GM23338 (cell line): ENCODE results near the gene PDP2. TPM values are rescaled to one million over a fixed set of nuclear protein-coding genes. Genes with fewer than 3 reads are reported as not detected.

ENCODE experiments used
- ATAC-seq: fragments of 200-7000 bp; cut with Tn5 transposase; 3 replicates; pipeline ENCODE4 v1.9.1; 2020
- DNase-seq: peaks from one replicate; pipeline ENCODE4 v3.0.0-alpha.2; 2015; ENCODE audit warnings: low spot score
- H2AFZ ChIP-seq: fragments of 200-600 bp; sonication (generic); 2 replicates; pipeline ENCODE4 v1.8.0; 2016; ENCODE audit warnings: antibody characterized with exemption, mild to moderate bottlenecking, moderate library complexity
- H3F3A ChIP-seq: fragments of 200-600 bp; sonication (generic); replicated peaks from 2 replicates; pipeline ENCODE4 v1.8.0; 2017; ENCODE audit warnings: antibody characterized with exemption, mixed run types, low read depth
- H3K27ac ChIP-seq: fragments of 200-600 bp; sonication (generic); 2 replicates; pipeline ENCODE4 v1.6.1; 2016; ENCODE audit warnings: low read depth
- H3K27me3 ChIP-seq: fragments of 200-600 bp; sonication (generic); 2 replicates; pipeline ENCODE4 v1.8.0; 2016; ENCODE audit warnings: mild to moderate bottlenecking, mixed run types, moderate library complexity; ENCODE audit not compliant: insufficient read depth
- H3K36me3 ChIP-seq: fragments of 200-600 bp; sonication (generic); 2 replicates; pipeline ENCODE4 v1.8.0; 2016; ENCODE audit warnings: mild to moderate bottlenecking; ENCODE audit not compliant: insufficient read depth
- H3K4me1 ChIP-seq: fragments of 200-600 bp; sonication (generic); 2 replicates; pipeline ENCODE4 v1.8.0; 2016; ENCODE audit warnings: mild to moderate bottlenecking, moderate library complexity; ENCODE audit not compliant: insufficient read depth
- H3K4me2 ChIP-seq: fragments of 200-600 bp; sonication (generic); 2 replicates; pipeline ENCODE4 v1.7.1; 2017; ENCODE audit warnings: mixed run types
- H3K4me3 ChIP-seq: fragments of 200-600 bp; sonication (generic); 2 replicates; pipeline ENCODE4 v1.6.1; 2016; ENCODE audit warnings: mixed run types
- H3K79me2 ChIP-seq: fragments of 200-600 bp; sonication (generic); replicated peaks from 2 replicates; pipeline ENCODE4 v1.8.0; 2017; ENCODE audit warnings: mild to moderate bottlenecking; ENCODE audit not compliant: insufficient read depth
- H3K9me2 ChIP-seq: fragments of 200-600 bp; sonication (generic); 2 replicates; pipeline ENCODE4 v1.8.0; 2017; ENCODE audit not compliant: insufficient read depth
- H4K20me1 ChIP-seq: fragments of 200-600 bp; sonication (generic); replicated peaks from 2 replicates; pipeline ENCODE4 v1.8.0; 2017; ENCODE audit warnings: mild to moderate bottlenecking; ENCODE audit not compliant: insufficient read depth
- H3K27ac Mint-ChIP-seq: 2 replicates; pipeline ENCODE4 v1.8.0; 2020; ENCODE audit warnings: inconsistent platforms, mild to moderate bottlenecking, moderate library complexity, mixed read lengths
- H3K27me3 Mint-ChIP-seq: 3 replicates; pipeline ENCODE4 v1.8.0; 2022; ENCODE audit warnings: low read depth, mild to moderate bottlenecking, moderate library complexity, mixed read lengths, inconsistent platforms; ENCODE audit not compliant: insufficient read depth, poor library complexity
- H3K36me3 Mint-ChIP-seq: 3 replicates; pipeline ENCODE4 v1.8.0; 2021; ENCODE audit warnings: low read depth, mild to moderate bottlenecking, inconsistent platforms, moderate library complexity, mixed read lengths
- H3K4me1 Mint-ChIP-seq: 3 replicates; pipeline ENCODE4 v1.8.0; 2020; ENCODE audit warnings: mild to moderate bottlenecking, inconsistent platforms, mixed read lengths
- H3K4me3 Mint-ChIP-seq: 3 replicates; pipeline ENCODE4 v1.8.0; 2021; ENCODE audit warnings: moderate library complexity, mild to moderate bottlenecking, inconsistent platforms, mixed read lengths
- H3K9me3 Mint-ChIP-seq: 3 replicates; pipeline ENCODE4 v1.8.0; 2020; ENCODE audit warnings: moderate library complexity, mild to moderate bottlenecking, inconsistent platforms, mixed read lengths
- CREB1 ChIP-seq: fragments of 250-450 bp; sonication (Bioruptor Pico); IDR thresholded peaks from 2 replicates; pipeline ENCODE4 v1.5.0; 2020; ENCODE audit warnings: low read depth, mild to moderate bottlenecking, moderate library complexity
- EZH2 ChIP-seq: fragments of 200-600 bp; sonication (generic); IDR thresholded peaks from one replicate; pipeline ENCODE4 v1.8.0; 2017; ENCODE audit warnings: antibody characterized with exemption, mild to moderate bottlenecking, low read depth; ENCODE audit not compliant: unreplicated experiment
- EZH2phosphoT487 ChIP-seq: fragments of 200-600 bp; sonication (generic); IDR thresholded peaks from one replicate; pipeline ENCODE4 v1.8.1; 2018; ENCODE audit warnings: antibody characterized with exemption; ENCODE audit not compliant: unreplicated experiment
- JUNB ChIP-seq: IDR thresholded peaks from one replicate; pipeline ENCODE4 v1.6.1; 2016; ENCODE audit warnings: antibody characterized with exemption; ENCODE audit not compliant: unreplicated experiment
- NANOG ChIP-seq: IDR thresholded peaks from 2 replicates; pipeline ENCODE4 v1.6.1; 2016; ENCODE audit warnings: antibody characterized with exemption, borderline replicate concordance
- POLR2AphosphoS5 ChIP-seq: IDR thresholded peaks from 2 replicates; pipeline ENCODE4 v1.6.1; 2016; ENCODE audit warnings: antibody characterized with exemption, low read depth
- STAT1 ChIP-seq: IDR thresholded peaks from one replicate; pipeline ENCODE4 v1.6.1; 2016; ENCODE audit warnings: antibody characterized with exemption; ENCODE audit not compliant: unreplicated experiment
- ZNF114 ChIP-seq: fragments of 250-450 bp; sonication (Bioruptor Pico); IDR thresholded peaks from 2 replicates; pipeline ENCODE4 v1.5.0; 2020; ENCODE audit warnings: mild to moderate bottlenecking, moderate library complexity
- ZNF331 ChIP-seq: fragments of 250-450 bp; sonication (Bioruptor Pico); IDR thresholded peaks from 2 replicates; pipeline ENCODE4 v1.5.0; 2020; ENCODE audit warnings: low read depth, mild to moderate bottlenecking, moderate library complexity
- polyA plus RNA-seq: library from polyadenylated mRNA; unstranded; fragments of >200 nt; fragmentation: Nextera tagmentation; extraction: Ambion mirVana; gene quantifications from 2 replicates; pipeline ENCODE4 v1.2.1, GENCODE V29; 2016
- total RNA-seq: library from RNA; depleted of rRNA; stranded (reverse); fragments of >200 nt; shearing (Covaris generic); gene quantifications from 2 replicates; pipeline ENCODE4 v1.2.3, GENCODE V29; 2014
- TF ChIP-seq, protein P1 (sequence below): IDR thresholded peaks from 2 replicates; pipeline ENCODE4 v1.6.1; 2016; ENCODE audit warnings: antibody characterized with exemption
- TF ChIP-seq, protein P2 (sequence below), 2 experiments: fragments of 200-600 bp in 1 of 2; sonication (generic) in 1 of 2; conservative IDR thresholded peaks; 2 replicates each; pipeline versions ENCODE4 v1.5.1 to v1.6.1; 2016 to 2017; ENCODE audit warnings: antibody characterized with exemption in 2 of 2, low read depth in 2 of 2, mild to moderate bottlenecking in 2 of 2, moderate library complexity in 1 of 2
- TF ChIP-seq, protein P3 (sequence below): fragments of 250-450 bp; sonication (Bioruptor Pico); IDR thresholded peaks from 2 replicates; pipeline ENCODE4 v1.5.0; 2020; ENCODE audit warnings: mild to moderate bottlenecking, moderate library complexity
- TF ChIP-seq, protein P4 (sequence below): IDR thresholded peaks from one replicate; pipeline ENCODE4 v1.6.1; 2018; ENCODE audit warnings: antibody characterized with exemption; ENCODE audit not compliant: unreplicated experiment

Gene PDP2
- total and polyA plus RNA-seq, 2 experiments from 2014 or later, result 9.0 to 23.2 TPM

DNA sequence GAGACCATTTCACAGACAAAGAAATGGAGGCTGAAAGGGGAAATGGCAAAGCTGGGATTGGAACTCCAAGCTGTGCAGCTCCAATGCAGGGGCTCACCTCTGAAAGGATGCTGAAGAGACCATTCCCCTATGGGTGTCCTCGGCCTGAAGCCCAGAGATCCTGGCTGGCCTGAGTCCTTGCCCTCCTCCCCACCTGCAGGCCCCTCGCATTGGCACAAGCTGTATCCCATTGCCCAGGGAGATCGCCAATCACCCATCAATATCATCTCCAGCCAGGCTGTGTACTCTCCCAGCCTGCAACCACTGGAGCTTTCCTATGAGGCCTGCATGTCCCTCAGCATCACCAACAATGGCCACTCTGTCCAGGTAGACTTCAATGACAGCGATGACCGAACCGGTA is 33.5 kb upstream of the PDP2 start:
- H3K36me3 Mint-ChIP-seq, result no peaks in the 10 kb centered on the region
- Histone ChIP-seq H3K79me2 (no peaks in the 10 kb centered on the region), H3K27me3 (peaks cover 51% of the 10 kb centered on the region), H3K4me2 (no peak overlapping the region), H3K4me3 (no peak overlapping the region), H3F3A (0 out of 2 replicates have a peak, but pooled peaks cover 6% of the 10 kb centered on the region), H4K20me1 (no peaks in the 10 kb centered on the region), H3K36me3 (no peaks in the 10 kb centered on the region), H3K9me2 (no peaks in the 10 kb centered on the region; the same call in 1 of the 2 replicates), H3K4me1 (no peaks in the 10 kb centered on the region; the same call in 1 of the 2 replicates), H2AFZ (no peak overlapping the region), H3K27ac (no peak overlapping the region)
- H3K9me3 Mint-ChIP-seq, result no peaks in the 10 kb centered on the region; the same call in 2 of the 3 replicates
- H3K27me3 Mint-ChIP-seq, result peaks cover 40% of the 10 kb centered on the region
- peaks cover 16% of the 10 kb centered on the region for H3K4me1 Mint-ChIP-seq
- DNase-seq, result no peak
- H3K4me3 Mint-ChIP-seq, result no peak overlapping the region
- TF ChIP-seq CREB1 (CRISPR knock-in tag) (no peak), ZNF331 (no peak), NANOG (no peak), ZNF114 (CRISPR knock-in tag) (no peak), STAT1 (no peak), EZH2phosphoT487 (no peak), JUNB (no peak), EZH2 (no peak), POLR2AphosphoS5 (no peak)
- TF ChIP-seq, protein P1, sequence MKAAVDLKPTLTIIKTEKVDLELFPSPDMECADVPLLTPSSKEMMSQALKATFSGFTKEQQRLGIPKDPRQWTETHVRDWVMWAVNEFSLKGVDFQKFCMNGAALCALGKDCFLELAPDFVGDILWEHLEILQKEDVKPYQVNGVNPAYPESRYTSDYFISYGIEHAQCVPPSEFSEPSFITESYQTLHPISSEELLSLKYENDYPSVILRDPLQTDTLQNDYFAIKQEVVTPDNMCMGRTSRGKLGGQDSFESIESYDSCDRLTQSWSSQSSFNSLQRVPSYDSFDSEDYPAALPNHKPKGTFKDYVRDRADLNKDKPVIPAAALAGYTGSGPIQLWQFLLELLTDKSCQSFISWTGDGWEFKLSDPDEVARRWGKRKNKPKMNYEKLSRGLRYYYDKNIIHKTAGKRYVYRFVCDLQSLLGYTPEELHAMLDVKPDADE, result no peak
- TF ChIP-seq, protein P2, sequence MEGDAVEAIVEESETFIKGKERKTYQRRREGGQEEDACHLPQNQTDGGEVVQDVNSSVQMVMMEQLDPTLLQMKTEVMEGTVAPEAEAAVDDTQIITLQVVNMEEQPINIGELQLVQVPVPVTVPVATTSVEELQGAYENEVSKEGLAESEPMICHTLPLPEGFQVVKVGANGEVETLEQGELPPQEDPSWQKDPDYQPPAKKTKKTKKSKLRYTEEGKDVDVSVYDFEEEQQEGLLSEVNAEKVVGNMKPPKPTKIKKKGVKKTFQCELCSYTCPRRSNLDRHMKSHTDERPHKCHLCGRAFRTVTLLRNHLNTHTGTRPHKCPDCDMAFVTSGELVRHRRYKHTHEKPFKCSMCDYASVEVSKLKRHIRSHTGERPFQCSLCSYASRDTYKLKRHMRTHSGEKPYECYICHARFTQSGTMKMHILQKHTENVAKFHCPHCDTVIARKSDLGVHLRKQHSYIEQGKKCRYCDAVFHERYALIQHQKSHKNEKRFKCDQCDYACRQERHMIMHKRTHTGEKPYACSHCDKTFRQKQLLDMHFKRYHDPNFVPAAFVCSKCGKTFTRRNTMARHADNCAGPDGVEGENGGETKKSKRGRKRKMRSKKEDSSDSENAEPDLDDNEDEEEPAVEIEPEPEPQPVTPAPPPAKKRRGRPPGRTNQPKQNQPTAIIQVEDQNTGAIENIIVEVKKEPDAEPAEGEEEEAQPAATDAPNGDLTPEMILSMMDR (conservative IDR thresholded peaks at IDR 0.05; ENCODE audit: low read depth in 2 of 2), result no peak
- TF ChIP-seq, protein P3, sequence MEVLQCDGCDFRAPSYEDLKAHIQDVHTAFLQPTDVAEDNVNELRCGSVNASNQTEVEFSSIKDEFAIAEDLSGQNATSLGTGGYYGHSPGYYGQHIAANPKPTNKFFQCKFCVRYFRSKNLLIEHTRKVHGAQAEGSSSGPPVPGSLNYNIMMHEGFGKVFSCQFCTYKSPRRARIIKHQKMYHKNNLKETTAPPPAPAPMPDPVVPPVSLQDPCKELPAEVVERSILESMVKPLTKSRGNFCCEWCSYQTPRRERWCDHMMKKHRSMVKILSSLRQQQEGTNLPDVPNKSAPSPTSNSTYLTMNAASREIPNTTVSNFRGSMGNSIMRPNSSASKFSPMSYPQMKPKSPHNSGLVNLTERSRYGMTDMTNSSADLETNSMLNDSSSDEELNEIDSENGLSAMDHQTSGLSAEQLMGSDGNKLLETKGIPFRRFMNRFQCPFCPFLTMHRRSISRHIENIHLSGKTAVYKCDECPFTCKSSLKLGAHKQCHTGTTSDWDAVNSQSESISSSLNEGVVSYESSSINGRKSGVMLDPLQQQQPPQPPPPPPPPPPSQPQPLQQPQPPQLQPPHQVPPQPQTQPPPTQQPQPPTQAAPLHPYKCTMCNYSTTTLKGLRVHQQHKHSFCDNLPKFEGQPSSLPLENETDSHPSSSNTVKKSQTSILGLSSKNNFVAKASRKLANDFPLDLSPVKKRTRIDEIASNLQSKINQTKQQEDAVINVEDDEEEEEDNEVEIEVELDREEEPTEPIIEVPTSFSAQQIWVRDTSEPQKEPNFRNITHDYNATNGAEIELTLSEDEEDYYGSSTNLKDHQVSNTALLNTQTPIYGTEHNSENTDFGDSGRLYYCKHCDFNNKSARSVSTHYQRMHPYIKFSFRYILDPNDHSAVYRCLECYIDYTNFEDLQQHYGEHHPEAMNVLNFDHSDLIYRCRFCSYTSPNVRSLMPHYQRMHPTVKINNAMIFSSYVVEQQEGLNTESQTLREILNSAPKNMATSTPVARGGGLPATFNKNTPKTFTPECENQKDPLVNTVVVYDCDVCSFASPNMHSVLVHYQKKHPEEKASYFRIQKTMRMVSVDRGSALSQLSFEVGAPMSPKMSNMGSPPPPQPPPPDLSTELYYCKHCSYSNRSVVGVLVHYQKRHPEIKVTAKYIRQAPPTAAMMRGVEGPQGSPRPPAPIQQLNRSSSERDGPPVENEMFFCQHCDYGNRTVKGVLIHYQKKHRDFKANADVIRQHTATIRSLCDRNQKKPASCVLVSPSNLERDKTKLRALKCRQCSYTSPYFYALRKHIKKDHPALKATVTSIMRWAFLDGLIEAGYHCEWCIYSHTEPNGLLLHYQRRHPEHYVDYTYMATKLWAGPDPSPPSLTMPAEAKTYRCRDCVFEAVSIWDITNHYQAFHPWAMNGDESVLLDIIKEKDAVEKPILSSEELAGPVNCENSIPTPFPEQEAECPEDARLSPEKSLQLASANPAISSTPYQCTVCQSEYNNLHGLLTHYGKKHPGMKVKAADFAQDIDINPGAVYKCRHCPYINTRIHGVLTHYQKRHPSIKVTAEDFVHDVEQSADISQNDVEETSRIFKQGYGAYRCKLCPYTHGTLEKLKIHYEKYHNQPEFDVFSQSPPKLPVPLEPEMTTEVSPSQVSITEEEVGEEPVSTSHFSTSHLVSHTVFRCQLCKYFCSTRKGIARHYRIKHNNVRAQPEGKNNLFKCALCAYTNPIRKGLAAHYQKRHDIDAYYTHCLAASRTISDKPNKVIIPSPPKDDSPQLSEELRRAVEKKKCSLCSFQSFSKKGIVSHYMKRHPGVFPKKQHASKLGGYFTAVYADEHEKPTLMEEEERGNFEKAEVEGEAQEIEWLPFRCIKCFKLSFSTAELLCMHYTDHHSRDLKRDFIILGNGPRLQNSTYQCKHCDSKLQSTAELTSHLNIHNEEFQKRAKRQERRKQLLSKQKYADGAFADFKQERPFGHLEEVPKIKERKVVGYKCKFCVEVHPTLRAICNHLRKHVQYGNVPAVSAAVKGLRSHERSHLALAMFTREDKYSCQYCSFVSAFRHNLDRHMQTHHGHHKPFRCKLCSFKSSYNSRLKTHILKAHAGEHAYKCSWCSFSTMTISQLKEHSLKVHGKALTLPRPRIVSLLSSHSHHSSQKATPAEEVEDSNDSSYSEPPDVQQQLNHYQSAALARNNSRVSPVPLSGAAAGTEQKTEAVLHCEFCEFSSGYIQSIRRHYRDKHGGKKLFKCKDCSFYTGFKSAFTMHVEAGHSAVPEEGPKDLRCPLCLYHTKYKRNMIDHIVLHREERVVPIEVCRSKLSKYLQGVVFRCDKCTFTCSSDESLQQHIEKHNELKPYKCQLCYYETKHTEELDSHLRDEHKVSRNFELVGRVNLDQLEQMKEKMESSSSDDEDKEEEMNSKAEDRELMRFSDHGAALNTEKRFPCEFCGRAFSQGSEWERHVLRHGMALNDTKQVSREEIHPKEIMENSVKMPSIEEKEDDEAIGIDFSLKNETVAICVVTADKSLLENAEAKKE (CRISPR knock-in tag), result no peak
- TF ChIP-seq, protein P4, sequence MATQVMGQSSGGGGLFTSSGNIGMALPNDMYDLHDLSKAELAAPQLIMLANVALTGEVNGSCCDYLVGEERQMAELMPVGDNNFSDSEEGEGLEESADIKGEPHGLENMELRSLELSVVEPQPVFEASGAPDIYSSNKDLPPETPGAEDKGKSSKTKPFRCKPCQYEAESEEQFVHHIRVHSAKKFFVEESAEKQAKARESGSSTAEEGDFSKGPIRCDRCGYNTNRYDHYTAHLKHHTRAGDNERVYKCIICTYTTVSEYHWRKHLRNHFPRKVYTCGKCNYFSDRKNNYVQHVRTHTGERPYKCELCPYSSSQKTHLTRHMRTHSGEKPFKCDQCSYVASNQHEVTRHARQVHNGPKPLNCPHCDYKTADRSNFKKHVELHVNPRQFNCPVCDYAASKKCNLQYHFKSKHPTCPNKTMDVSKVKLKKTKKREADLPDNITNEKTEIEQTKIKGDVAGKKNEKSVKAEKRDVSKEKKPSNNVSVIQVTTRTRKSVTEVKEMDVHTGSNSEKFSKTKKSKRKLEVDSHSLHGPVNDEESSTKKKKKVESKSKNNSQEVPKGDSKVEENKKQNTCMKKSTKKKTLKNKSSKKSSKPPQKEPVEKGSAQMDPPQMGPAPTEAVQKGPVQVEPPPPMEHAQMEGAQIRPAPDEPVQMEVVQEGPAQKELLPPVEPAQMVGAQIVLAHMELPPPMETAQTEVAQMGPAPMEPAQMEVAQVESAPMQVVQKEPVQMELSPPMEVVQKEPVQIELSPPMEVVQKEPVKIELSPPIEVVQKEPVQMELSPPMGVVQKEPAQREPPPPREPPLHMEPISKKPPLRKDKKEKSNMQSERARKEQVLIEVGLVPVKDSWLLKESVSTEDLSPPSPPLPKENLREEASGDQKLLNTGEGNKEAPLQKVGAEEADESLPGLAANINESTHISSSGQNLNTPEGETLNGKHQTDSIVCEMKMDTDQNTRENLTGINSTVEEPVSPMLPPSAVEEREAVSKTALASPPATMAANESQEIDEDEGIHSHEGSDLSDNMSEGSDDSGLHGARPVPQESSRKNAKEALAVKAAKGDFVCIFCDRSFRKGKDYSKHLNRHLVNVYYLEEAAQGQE, result no peak
- ATAC-seq, result no peak
- no peak overlapping the region for H3K27ac Mint-ChIP-seq
